ENCODE data around the gene CIP2A. TPM values are rescaled to one million over a fixed set of nuclear protein-coding genes. Genes with fewer than 3 reads are reported as not detected.
A peak's percentile ranks its signal among the peaks of the same experiment; 100 is the strongest.

CIP2A gene
- total RNA-seq, 4 donors from 2014 or later, result 0.61 to 1.9 (median 0.96) TPM

DNA sequence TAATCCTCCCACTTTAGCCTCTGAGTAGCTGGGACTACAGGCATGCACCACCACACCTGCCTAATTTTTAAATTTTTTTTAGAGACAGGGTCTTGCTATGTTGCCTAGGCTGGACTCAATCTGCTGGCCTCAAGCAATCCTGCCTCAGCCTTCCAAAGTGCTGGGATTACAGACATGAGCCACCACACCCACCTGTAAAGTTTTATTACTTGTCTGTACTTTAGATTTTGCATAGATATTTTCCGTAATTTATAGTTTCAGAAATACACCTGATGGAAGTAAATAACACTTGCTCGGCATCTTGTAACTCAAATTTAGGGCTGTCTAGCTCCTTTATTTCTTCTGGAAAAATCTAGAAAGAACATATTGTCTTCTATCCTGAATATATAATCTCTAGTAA lies 6.1 kb upstream of the CIP2A start:
- Histone ChIP-seq H3K27me3 (no peaks in the 10 kb centered on the region), H3K4me3 (no peak overlapping the region), H3K9me3 (no peaks in the 10 kb centered on the region), H3K27ac (no peak overlapping the region), H3K4me1 (peaks cover 7% of the 10 kb centered on the region in 2 donors), H3K36me3 (no peaks in the 10 kb centered on the region)
- in situ Hi-C loops (cut with MboI; ENCODE audit: low sequenced_read_pairs in 4 of 4) (no loop called here), intact Hi-C loops (cut with DNase I; ENCODE audit: low total_unique reads) (no loop called here)
- ATAC-seq (no peak), DNase-seq (no peak)
- TF ChIP-seq, protein P1, sequence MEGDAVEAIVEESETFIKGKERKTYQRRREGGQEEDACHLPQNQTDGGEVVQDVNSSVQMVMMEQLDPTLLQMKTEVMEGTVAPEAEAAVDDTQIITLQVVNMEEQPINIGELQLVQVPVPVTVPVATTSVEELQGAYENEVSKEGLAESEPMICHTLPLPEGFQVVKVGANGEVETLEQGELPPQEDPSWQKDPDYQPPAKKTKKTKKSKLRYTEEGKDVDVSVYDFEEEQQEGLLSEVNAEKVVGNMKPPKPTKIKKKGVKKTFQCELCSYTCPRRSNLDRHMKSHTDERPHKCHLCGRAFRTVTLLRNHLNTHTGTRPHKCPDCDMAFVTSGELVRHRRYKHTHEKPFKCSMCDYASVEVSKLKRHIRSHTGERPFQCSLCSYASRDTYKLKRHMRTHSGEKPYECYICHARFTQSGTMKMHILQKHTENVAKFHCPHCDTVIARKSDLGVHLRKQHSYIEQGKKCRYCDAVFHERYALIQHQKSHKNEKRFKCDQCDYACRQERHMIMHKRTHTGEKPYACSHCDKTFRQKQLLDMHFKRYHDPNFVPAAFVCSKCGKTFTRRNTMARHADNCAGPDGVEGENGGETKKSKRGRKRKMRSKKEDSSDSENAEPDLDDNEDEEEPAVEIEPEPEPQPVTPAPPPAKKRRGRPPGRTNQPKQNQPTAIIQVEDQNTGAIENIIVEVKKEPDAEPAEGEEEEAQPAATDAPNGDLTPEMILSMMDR (IDR thresholded peaks at IDR 0.05 in 4 of 5, conservative IDR thresholded peaks at IDR 0.05 in 1 of 5), result no peak
- no peak for TF ChIP-seq POLR2A (IDR thresholded peaks at IDR 0.05)

DNA sequence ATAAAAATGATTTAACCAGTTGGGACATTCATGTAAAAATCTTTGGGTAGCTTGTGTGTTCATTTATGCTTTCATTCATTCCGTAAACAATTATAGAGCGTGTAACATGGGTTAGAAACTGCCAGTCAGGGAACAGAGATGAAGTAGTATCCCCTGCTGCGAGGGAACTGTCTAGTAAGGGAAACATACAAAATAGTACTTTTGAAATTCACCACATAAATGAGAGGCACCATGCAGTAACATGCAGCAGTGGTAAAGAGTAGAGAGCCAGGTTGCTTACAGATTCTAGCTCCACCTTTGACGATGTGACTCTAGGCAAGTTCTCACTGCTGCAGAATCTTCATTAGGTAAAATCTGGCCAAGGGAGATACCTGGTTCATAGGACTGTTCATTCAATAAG lies 1.2 kb upstream of the CIP2A start:
- TF ChIP-seq, protein P1 (IDR thresholded peaks at IDR 0.05 in 4 of 5, conservative IDR thresholded peaks at IDR 0.05 in 1 of 5), result no peak
- TF ChIP-seq POLR2A (IDR thresholded peaks at IDR 0.05), result no peak
- in situ Hi-C loops (cut with MboI; ENCODE audit: low sequenced_read_pairs in 4 of 4) (no loop called here), intact Hi-C loops (cut with DNase I; ENCODE audit: low total_unique reads) (no loop called here)
- DNase-seq (no peak), ATAC-seq (no peak)
- no peaks in the 10 kb centered on the region for H3K36me3 ChIP-seq
- H3K4me3 ChIP-seq, result peak overlapping the region; percentile 76 to 89 (median 84)
- peaks cover 14 to 18% of the 10 kb centered on the region in 2 donors for H3K4me1 ChIP-seq
- no peaks in the 10 kb centered on the region for H3K27me3 ChIP-seq
- peak overlapping the region in 2 of 4 donors; percentile 88 to 90 for H3K27ac ChIP-seq
- H3K9me3 ChIP-seq, result no peaks in the 10 kb centered on the region

DNA sequence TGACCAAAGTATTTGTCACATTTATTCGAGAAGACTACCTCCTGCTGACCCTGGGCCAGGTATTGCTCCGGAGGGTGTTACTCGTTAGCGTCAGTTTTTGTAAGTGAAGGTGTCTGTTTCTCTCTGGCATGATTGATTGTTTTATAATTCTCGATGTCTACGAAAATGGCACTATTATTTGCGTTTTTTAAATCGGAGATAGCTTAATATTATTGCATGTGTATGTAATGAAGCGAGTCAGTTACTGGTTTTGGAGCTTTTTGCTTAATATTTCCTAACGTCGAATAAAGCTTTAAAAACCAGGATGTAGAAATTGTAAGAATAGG lies 723 bp upstream of the CIP2A start:
- no peak for DNase-seq
- intact Hi-C loops (cut with DNase I; ENCODE audit: low total_unique reads), result no loop called here
- Histone ChIP-seq H3K36me3 (no peaks in the 10 kb centered on the region), H3K27me3 (no peaks in the 10 kb centered on the region), H3K4me3 (peak overlapping the region; percentile 76 to 89 (median 84)), H3K4me1 (peaks cover 14 to 18% of the 10 kb centered on the region in 2 donors), H3K9me3 (no peaks in the 10 kb centered on the region), H3K27ac (peak overlapping the region; percentile 84 to 93 (median 89))
- ATAC-seq, result no peak
- TF ChIP-seq, protein P1 (IDR thresholded peaks at IDR 0.05 in 4 of 5, conservative IDR thresholded peaks at IDR 0.05 in 1 of 5), result no peak
- TF ChIP-seq POLR2A (IDR thresholded peaks at IDR 0.05), result no peak
- in situ Hi-C loops (cut with MboI; ENCODE audit: low sequenced_read_pairs in 4 of 4), result no loop called here

DNA sequence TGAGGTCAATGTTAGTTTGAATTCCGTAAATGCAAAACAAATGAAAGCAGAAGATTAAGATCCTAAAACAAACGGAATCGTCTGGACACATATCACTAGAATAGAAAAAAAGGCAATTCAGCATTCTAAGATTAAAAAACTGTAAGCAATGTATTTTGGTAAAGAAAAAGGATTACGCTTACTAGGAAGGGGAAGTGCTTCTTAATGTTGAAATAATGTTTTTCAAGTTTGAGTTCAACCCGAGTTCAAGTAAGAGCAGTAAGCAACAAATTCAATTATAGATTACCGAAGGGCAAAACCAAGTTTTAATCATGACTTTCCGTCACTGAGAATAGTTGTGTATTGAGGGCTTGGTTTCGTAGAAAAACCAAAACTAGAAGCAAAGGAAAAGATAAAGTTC lies 637 bp downstream of the CIP2A start:
- intact Hi-C loops (cut with DNase I; ENCODE audit: low total_unique reads), result no loop called here
- no peaks in the 10 kb centered on the region for H3K27me3 ChIP-seq
- H3K4me3 ChIP-seq, result peak overlapping the region; percentile 76 to 89 (median 84)
- ATAC-seq (no peak), DNase-seq (no peak)
- in situ Hi-C loops (cut with MboI; ENCODE audit: low sequenced_read_pairs in 4 of 4), result no loop called here
- TF ChIP-seq, protein P1 (IDR thresholded peaks at IDR 0.05 in 4 of 5, conservative IDR thresholded peaks at IDR 0.05 in 1 of 5), result no peak
- no peak for TF ChIP-seq POLR2A (IDR thresholded peaks at IDR 0.05)
- H3K36me3 ChIP-seq, result no peaks in the 10 kb centered on the region
- peak overlapping the region in 3 of 4 donors; percentile 84 to 93 (median 88) for H3K27ac ChIP-seq
- no peaks in the 10 kb centered on the region for H3K9me3 ChIP-seq
- peaks cover 14 to 18% of the 10 kb centered on the region in 2 donors for H3K4me1 ChIP-seq

DNA sequence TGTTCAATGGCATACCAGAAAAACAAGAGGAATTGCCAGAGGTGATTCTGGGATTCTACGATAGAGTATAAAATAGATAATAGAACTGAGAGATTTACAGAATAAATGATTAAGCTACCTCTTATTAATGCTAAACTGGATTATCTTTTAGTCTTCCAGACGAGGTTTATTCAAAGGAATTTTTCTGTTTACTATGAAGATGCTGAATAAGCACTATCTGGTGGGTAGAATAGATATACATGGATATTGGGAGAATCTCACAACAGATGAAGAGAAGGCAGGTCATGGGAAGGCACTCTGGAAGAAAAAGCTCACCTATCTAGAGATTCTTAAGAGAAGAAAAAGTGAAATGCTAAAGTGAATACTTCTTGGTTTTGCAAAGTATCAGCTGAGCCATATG lies 11.2 kb downstream of the CIP2A start:
- in situ Hi-C loops (cut with MboI; ENCODE audit: low sequenced_read_pairs in 4 of 4), result no loop called here

More for the DNA sequence above, 11.2 kb downstream of the CIP2A start:
- intact Hi-C loops (cut with DNase I; ENCODE audit: low total_unique reads), result no loop called here
- TF ChIP-seq, protein P1 (IDR thresholded peaks at IDR 0.05 in 4 of 5, conservative IDR thresholded peaks at IDR 0.05 in 1 of 5), result no peak
- no peak for TF ChIP-seq POLR2A (IDR thresholded peaks at IDR 0.05)
- H3K36me3 ChIP-seq, result no peaks in the 10 kb centered on the region
- no peak overlapping the region for H3K27ac ChIP-seq
- no peaks in the 10 kb centered on the region for H3K27me3 ChIP-seq
- no peak for ATAC-seq
- H3K4me3 ChIP-seq, result no peak overlapping the region
- no peaks in the 10 kb centered on the region for H3K9me3 ChIP-seq
- H3K4me1 ChIP-seq, result no peaks in the 10 kb centered on the region
- no peak for DNase-seq

Measured in gastrocnemius medialis (tissue), 4 donors.